HG03039 (cell line): ENCODE measurements around the gene NTM.

Source experiments
- ATAC-seq: cut with Tn5 transposase; IDR thresholded peaks from one replicate; pipeline ENCODE4 v1.9.1; 2021; ENCODE audit warnings: mild to moderate bottlenecking, moderate library complexity; ENCODE audit not compliant: unreplicated experiment

NTM gene

DNA sequence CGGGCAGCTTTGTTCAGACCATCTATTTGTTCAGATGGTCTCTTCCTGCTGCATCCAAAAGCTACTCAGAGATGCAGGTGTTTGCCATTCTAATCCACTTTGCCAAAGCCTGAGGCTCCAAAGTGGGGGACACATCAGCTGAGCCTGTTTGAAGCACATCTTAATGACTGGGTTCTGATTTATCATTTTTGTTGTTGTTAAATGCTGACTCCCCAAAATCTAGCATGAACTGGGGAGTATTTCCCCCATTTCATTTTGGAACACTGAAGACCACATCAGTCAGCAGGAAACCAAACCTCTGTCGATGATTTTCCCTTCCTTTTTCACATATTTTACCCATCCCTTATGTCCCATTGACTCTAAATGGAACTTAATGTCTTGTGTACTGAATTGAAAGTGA is 262.6 kb downstream of the NTM start:
- ATAC-seq = no peak

DNA sequence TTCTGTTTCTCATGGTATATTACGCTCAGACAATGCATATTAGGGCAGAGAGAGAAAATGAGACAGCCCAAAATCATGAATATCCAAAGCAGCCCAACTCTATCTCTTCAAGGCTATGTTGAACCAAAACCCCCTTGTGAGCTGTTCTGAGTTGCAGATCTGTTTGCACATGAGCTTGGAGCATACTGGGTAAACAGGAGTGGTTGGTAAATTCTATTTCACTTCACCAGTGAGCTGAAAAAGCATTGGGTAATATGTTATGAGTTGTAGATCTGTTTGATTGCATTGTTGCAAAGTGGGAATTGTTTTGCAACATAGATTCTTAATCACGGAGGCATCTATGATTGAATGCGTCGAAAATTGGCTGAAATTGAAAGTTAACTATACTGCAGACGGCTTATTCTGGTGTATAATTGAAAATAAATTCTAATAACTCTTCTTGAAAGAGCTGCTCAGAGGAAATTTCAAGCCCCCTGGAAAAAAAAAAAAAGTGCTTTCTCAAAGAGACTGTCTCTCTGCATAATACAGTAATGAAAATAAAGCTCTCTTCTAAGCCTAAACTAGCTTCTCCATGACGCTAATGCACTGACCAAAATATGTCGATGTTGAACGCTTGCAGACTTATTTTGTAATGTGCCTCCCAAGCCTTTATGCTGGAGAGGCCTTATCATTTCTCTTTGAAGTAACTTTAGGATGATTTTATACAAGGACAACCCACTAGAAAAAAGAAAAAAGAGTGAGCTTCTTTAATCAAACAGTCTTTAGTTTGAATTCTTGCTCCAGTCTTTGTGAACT is 263.7 kb downstream of the NTM start:
- ATAC-seq = no peak

DNA sequence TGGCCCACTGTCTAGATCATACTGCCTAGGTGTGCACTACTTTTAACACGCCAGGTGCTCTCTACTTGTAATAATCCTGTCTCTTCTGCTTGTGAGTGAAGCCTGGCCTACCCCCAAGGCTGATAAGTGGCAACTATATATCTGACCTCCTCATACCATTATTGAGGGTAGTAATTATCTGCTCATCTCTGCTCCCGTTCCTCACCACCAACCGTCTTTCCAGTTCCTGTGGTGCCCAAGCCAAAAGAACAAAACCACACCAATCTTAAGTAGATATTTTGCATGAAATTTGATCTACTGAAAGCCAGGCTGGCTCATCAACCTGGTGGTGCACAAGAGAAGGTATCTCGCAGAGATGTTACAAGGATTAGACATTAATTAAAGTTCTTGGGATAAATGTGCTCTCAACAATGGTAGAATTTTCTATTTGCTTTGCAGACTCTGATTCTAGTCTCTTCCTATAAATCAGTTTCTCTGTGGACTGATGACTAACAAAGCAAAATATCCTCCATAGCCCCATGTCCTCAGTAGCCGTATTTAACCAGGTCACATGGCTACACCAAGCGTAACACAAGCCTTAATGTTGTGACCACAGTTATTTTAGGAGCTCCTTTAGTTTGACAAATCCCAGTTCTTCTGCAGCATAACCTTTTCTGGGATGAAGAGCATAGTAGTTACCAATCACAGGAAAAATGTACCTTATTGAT is 267.2 kb downstream of the NTM start:
- no peak for ATAC-seq

DNA sequence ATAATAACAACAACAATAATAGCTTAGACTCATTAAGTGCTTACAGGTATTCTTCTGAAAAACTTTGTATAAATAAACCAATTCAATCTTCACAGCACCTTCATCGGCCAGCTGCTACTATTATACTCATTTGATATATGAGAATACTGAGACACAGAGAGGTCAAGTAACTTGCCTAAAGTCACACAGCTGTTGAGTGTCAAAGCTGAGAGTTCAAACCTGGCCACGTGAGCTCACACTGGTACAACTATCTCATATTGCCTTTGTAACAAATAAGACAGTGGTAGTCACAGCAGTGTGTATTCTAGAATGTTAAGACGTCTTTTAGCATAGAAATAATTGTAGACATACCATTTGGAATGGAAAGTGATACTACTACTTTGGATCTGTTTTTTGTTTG is 268.5 kb downstream of the NTM start:
- no peak for ATAC-seq

DNA sequence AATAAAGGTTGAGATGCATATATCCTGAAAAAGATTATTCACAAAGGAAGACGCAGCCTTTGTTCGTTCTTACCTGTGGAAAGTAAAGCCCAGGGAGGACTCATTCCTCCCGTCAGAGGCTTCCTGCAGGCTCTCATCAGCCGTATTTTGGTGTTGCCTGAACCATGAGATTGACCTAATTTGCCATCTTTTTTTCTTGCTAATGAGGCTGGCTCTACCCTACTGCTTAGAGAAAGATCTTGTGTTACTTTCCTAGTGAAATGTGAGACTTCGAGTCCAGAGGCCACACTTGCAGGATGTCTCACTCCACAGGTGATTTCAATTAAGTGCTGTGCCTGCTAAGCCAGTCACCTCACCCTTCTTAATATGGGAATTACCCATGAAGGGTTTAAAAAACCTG is 269.9 kb downstream of the NTM start:
- no peak for ATAC-seq

DNA sequence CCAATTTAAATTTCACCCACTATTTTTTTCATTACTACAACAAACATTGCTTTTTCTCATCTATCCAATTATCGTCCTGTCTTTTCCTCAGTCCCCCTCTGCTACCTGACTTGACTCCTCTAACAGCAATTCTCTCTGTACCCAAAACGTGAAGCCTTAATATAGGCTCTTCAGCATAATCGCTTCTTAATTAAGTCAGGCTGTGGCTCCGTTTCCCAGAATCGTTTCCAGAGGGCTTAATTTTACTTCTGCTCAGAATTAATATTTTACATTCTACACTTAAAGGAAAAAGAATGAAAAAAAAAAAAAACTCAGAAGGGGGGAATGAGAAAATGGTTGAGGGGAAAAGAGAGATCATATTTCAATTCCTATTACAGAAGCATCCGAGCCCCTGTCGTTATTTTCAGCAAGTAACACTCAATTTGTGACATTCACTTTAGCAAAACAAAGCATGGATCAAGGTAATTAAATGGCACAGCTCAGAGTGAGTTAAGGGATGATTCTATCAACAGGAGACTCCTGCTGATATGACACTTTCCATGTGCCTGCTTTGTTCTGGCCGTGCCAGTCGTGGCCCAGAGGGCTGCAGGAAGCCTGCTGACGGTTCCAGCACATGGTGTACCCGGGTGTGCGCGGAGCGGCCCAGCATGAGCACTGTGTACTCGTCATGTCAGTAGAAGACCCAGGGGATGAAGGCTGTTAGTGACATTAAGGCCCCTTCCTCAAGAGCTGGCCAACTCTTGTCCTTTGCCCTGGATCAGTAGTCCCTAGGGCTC is 272.5 kb downstream of the NTM start:
- no peak for ATAC-seq

DNA sequence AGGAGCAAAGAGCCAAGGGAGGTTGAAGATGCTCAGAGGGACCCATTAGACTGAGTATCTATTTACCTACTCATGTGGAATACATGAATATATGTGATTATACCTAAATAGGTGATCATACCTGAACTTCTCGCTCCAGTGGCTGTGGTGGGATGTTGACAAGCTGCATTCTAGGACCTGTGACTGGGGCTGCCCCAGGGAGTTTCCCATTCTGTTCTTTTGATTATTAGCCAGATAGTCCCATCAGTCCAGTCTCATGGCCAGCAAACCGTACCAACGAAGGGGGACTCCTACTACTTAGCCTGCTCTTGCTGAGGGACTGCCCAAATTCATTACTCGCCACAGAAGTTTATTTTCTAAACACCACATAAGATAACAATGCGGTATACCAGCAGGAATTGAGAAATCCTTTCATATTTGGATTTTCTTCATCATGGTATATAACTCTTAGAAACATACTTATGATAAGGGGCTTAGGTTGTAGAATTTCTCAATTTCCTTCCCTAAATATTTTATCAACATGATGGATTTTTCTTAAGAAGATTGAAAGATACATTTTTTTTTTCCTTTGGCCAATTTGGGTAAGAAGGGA is 273.9 kb downstream of the NTM start:
- no peak for ATAC-seq

DNA sequence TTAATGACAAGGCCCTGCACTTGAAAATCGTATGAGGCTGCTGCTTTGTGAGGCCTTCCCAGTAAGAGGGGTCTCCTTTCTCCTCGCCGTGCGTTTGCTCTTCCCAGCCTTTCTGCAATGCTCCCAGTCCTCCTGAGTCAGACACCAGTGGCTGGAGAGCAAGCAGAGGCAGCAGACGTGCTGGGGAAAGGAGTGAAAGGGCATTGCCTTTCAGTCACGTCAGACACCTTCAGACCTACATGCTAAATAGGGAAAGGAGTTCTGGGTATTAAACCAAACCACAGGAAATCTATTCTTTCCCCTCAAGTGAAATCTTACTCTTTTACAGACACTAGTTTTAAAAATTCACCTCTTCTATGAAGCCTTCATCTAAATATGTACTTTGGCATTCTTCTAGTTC is 274.8 kb downstream of the NTM start:
- no peak for ATAC-seq

DNA sequence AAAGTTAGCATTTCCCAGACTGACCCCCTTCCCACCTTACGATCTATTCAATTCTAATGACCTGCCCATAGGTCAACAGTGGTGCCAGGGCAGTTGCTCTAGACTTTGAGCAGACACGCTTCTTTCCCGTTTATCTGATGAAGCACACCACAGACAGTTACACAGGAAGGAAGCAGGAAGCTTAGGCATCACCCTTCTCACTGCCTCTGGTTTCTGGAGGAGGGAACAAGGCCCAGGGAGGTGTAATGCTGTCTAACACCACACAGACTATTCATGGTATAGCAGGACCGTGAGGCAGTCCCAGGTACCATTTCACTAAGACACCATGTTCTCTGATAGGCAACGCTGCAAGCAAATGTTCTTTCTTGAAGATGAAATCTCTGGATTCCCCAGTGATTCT is 279.4 kb downstream of the NTM start:
- no peak for ATAC-seq

DNA sequence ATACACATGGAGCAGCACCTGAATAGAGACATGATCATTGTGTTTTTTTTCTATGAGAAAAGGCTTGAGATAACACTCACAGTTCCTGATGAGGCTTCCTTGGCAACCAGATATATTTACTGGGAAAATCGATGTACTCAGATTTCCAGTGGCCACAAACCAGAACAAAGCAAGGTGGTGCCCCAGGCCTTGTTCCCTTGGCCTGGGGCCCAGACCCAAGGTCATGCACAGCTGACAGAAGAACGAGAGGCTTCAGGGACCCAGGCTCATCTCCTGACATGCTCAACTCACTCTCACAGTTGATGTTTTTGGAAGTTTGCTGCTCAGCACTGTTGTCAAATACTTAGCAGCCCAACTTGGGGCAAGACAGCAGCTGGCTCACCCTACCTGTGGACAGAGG is 281.8 kb downstream of the NTM start:
- no peak for ATAC-seq

DNA sequence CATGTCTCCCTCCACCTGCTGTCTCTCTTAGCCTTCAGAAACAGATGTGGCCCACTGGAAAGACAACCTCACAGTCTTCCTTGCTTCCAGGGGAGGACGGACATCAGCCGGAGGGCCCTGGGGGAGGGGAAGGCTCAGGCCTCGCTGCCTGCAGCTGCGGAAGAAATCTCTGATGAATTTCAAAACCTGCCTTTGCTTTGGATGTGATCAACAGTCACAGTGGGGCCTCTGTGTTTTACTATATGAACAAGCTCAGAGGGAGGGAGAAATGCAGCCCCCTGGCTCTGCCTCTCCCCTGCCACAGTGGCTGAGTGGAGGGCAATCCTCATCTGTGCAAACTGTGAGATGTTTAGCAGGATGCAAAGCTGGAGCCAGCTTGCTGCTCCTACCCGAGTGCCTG is 282.8 kb downstream of the NTM start:
- ATAC-seq = no peak

DNA sequence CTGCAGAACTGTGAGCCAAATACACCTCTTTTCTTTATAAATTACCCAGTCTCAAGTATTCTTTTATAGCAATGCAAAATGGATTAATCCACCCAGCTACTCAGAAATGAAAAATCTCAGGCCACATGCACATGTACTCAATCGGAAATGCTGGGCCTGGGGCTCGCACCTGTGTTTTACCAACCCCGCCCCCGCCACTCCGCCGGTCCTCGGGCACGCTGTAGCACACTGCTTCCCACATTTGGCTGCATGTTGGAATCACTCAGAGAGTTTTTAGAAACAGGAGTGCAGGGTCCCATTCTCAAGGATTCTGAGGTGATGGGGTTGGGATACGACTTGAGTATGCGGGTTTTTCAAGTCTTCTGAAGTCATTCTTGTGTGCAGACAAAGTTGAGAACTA is 284.4 kb downstream of the NTM start:
- ATAC-seq = no peak

DNA sequence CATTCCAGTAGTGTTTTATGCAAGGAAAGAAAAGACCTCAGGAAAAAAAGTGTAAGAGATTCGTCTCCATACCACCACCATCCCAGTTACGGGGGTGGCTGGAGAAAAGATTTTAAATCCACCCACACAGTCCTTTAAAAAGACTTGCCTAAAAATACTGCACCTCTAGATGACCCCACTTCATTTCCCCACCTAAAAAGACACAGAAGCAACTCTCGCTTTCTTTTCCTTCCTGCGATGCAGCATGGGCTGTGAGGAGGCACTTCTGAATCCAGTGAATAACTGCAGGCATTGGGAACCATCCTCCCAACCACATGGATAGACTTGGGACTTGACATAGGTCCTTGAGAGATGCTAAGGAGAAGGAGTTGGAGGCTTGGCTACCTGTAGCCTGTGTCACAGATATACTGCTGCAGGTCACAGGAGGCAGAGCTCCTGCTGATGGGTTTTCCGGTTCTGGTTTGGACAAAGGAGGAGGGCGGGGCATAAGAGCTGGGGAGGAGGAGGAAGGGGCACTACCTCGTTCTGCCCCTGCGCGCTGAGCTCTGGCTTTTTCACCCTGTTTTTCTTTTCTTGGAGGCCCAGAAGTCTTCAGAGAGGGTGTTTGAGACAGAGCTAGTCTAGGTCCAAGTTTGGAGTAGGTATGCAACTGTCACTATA is 285.9 kb downstream of the NTM start:
- ATAC-seq = no peak

DNA sequence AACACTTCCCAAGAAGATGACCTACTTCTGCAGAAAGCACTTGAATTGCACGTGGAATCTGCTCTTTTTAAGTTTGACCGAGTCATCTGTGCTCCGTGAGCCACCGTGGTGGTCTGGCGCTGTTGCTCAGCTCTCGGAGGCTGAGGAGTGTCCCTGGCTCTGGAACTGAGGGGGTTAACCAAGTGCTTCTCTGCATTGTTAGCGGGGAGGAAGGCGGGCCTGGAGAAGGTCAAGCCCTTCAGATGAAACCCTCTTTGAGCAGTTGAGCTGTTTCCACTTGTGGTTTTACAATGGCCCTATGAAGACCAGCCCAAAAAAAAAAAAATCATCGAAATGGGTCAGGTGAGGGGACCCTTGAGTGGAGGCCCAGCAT is 286.4 kb downstream of the NTM start:
- ATAC-seq = no peak

DNA sequence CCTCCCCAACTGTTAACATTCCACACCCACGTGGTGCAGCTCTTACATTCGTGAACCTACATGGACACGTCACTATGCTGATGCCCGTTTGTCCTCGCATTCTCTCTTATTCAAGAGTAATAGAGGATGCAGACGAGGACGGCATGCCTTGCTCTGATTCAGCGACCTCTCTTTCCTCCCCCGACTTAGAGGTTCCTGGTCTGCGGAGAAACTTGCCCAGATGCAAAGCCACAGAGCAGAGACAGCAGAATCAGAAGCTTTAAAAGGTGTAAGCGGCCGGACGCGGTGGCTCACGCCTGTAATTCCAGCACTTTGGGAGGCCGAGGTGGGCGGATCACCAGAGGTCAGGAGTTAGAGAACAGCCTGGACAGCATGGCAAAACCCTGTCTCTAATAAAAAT is 288.0 kb downstream of the NTM start:
- ATAC-seq = no peak

DNA sequence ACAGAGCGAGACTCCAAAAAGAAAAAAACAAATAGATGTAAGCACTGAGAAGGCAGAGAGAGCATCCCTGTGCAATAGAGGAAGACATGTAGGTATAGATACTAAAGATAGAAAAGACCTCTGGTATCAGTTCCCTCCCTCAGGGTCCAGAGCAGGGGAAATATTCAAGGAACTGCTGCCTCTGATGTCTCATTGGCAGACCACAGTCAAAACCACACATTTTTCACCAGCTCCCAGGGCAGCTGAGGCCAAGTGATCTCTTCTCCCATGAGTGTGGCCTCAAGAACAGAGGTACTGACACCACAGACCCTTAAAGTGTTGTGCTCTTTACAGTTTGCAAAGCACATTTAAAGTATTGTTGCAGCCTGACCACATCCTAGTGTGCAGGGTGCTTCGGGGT is 288.5 kb downstream of the NTM start:
- ATAC-seq = peak; percentile 72

DNA sequence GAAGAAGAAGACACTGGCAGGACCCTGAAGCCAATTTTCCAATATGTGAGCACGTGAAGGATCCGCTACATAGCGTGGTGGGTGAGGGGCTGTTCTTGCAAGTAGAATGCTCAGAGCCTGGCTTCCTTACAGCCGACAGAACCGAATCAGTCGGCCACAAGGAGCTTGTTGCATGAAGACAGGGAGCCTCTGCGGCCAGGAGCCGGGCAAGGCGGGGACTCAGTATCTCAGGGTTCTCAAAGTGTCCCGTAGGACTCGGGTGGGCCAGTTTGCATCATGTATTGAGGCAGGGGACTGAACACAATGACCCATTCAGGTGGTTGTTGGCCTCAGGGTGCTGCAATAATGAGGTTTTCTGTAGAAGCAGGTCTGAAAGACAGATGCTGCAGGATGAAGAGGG is 289.5 kb downstream of the NTM start:
- no peak for ATAC-seq

DNA sequence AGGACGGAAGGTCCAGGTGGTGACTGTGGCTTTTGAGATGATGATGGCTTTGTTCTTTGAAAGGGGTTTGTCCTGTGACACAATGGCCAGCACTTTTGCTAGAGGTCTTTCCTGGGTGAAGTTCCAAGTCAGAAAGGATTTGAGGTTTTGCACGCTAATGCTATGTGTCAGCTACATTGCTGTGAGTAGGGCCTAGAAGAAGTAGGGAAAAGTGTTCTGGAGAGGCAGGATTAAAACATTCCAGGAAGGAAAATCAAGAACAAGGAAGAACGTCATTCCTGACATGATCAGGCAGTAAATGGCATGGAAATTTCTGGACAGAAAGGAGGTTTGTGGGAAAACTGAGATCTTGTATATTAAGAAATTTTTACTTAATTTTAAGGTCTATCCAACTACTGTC is 290.7 kb downstream of the NTM start:
- no peak for ATAC-seq

DNA sequence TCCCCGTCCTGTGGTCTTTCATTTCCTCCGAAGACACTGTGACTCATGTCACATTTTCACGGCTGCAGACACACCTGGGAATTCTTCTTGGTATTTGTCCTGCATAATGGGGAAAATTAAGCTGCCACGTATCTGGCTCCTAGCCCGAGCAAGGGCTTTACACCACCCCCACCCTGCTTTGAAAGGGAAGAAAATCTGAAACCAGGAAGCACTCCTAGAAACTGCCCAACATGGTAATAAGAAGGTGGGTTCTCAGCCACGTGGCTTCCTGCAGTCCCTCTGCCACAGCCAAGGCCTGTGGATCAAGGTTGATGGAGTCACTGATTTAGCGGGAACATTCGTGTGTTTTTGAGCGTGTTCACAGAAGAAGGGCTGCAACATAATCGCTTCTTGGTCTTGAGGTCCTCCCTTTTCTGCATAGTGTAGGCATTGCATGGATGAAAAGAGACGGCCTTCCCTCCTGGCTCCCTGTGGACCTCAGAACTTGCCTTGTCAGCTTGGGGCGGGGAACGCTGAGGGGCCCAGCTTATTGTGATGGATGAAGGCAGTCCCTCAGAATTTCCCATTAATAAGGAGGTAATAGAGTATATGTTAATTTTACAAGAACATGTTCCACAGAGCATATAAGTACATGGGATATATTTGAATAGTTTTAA is 292.0 kb downstream of the NTM start:
- ATAC-seq = no peak

DNA sequence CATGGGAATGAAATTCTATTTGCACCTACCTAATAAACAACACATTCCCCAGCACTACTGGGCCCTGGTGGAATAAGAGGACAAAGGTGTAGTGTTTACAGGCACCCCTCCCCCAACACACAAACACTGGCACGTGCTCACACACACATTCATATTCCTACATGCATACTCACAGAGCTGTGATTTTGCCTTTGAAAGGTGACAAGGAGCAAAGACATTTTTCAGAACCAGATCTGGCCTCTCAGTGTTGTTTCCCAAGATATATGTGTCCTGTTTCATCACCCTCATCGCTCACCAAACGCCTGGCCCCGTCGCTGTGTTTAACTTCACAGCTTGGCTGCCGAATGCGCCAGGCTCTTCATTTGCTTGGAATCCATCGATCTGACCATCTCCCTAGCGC is 292.6 kb downstream of the NTM start:
- ATAC-seq = no peak
